HG02759 (cell line): ENCODE measurements around the gene LCTL.

ENCODE experiments used
- ATAC-seq: cut with Tn5 transposase; IDR thresholded peaks from one replicate; pipeline ENCODE4 v1.9.1; 2021; ENCODE audit warnings: mild to moderate bottlenecking, moderate library complexity; ENCODE audit not compliant: unreplicated experiment

Gene LCTL

GRCh38 chr15:66565741-66566144 lies at the start of gene LCTL:
TSS of gene LCTL (minus strand) at chr15:66565998. CDS start at chr15:66565365, 633 bp downstream.
- no peak for ATAC-seq

DNA sequence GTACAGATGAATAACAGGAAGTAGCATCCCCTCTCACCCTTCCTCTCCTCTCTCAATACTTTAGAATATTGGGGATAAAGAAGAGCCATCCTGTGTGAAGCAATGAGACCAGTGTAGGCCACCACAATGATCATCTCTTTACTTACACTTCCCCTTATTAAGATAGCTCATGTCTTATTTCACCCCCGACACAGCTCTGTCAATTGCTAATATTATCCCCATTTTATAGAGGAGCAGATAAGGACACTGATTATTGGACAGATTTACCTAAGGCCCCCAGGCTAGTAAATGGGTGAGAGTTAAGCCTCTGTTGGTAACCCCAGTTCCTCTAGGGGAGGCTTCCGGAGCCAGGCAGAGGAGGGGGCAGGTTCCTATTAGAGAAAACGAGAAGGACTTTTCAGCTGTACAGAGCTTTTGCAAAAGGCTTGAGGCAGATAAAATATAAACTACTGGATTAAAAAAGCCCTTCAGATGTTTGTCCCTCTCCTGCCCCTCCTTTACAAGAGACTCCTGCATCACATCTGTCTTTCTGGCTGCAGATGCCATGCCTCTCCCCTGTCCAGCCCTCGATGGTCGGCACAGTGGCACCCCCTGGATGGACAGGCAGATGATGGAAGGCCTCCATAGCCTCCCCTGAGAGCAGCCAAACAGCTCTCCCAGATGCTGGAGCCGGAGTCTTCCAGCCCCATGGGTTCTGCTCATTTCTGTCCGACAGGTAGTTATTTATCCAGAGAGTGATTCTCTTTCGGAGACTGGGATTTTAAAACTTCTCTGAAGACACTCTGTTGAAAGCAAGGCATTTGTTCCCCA lies 49.4 kb upstream of the LCTL start:
- ATAC-seq = no peak

DNA sequence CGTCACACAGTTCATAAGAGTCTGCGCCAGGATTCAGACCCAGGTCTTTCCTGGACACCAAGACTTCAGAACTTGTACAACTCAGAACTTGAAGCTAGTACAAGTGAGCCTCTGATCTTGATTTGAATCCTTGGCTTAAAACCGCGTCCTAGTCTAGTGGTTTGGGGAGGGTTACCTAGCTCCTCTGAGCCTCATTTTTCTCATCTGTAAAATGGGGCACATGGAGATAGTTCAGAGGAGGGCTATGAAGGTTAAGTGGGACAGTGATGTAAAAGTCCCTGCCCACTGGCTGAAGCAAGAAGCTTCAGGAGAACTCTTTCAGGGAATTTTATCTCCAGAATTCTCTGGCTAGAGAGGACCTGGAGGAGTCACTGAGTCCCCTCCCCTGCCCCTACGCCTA lies 48.7 kb upstream of the LCTL start:
- no peak for ATAC-seq

- no peak for ATAC-seq
These were observed 47.9 kb upstream of the LCTL start for GRCh38 chr15:66613743-66614142.

- ATAC-seq = no peak
These were observed 45.7 kb upstream of the LCTL start for GRCh38 chr15:66611257-66612053.

DNA sequence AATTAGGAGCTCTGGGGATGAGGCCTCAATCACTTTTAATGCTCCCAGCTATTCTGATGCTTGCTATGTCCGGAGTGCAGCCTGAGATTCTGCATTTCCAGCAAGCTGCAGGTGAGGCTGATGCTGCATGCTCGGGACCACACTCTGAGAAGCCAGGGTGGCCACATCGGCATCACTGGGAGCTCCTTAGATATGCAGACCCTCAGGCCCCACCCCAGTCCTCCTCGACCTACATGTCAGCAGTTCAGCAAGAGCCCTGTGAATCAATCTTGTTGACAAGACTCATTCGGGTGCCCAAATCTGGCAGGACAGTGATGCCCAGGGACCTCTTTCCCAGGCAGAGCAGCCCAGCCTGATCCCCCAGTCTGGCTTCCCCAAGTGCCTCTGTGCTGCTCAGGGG lies 44.1 kb upstream of the LCTL start:
- no peak for ATAC-seq

- ATAC-seq = no peak
These were observed 43.1 kb upstream of the LCTL start for GRCh38 chr15:66608881-66609280.

- ATAC-seq = no peak
These were observed 42.4 kb upstream of the LCTL start for GRCh38 chr15:66608159-66608558.

DNA sequence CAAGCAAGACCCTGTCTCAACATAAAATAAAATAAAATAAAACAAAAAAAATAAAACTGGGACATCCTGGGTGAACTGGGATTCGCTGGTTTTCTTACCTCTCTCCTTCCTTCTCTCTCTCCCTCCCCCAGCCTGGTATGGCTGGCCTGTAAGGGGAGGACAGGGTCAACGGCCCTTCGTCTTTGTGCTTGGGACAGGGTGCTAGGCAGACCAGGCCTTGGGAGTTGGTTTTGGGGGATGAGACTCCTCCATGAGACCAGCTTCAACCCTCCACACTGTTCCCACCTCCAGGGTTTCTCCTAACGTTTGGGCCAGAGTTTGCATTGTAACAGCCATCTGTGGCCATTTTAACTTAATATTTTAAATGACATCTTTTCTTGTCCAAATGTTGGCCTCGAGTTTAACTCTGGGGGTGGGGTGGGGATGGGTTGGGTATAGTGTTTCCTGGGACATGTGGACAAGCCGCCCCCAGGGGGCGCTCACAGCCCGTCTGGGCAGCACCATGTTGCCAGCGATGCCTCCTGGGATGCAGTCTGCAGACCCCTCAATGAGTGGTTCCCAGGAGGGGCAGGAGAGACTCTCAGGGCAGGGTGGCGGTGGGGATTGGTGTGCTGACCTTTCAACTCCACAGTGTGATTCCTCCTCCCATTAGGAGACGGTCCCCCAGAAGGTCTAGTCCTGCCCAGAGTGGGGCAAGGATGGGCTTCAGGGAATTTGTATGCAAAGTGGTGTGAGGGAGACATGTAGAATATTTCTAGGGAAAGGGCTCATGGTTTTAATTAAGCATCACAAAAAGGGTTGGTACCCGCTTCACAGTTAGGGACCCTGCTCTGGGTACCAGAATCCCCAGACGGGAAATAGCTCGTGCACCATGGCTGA lies 37.7 kb upstream of the LCTL start:
- no peak for ATAC-seq

DNA sequence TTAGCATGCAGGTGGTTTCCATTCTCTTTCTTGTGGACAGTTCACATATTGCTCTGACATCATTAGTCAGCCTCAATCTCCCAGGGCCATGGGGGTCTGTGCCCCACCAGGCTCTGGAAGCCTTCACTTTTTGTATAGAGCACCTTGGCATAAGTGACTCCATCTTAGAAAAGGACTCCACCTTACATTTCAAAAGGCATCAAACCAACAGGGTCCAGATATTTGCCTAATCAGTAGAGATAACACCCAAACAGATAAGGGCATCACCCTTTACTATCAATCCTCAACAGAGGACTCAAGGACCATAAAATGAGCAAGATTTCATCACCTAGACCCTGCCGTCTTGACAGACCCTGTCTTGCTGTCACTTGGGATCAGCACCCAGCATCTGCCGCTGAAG lies 35.7 kb upstream of the LCTL start:
- ATAC-seq = no peak

GRCh38 chr15:66600240-66600627 lies 34.4 kb upstream of the LCTL start:
- no peak for ATAC-seq

GRCh38 chr15:66599536-66600239 lies 33.9 kb upstream of the LCTL start:
- no peak for ATAC-seq

GRCh38 chr15:66598095-66598815 lies 32.5 kb upstream of the LCTL start:
- no peak for ATAC-seq

GRCh38 chr15:66595931-66596545 lies 30.2 kb upstream of the LCTL start:
- no peak for ATAC-seq

GRCh38 chr15:66595332-66595731 lies 29.5 kb upstream of the LCTL start:
- no peak for ATAC-seq

DNA sequence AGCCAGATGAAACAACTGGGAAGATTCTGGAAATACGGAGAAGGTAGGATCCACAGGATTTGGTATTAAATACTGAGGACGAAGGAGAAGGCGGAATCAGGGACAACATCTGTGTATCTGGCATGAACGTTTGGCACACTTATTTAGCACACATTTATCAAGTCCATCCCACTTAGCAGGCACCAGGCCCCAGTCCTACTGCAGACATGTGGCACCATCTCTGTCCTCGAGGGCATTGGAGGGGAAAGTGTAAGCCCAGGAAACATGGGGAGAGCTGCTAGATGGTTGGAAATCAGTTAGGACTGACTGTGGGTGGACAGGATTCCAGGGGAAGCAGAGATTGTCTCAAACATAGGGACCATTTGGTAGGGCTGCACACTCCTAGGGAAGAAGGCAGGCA lies 29.0 kb upstream of the LCTL start:
- ATAC-seq = no peak

- no peak for ATAC-seq
These were observed 28.5 kb upstream of the LCTL start for GRCh38 chr15:66594344-66594743.

DNA sequence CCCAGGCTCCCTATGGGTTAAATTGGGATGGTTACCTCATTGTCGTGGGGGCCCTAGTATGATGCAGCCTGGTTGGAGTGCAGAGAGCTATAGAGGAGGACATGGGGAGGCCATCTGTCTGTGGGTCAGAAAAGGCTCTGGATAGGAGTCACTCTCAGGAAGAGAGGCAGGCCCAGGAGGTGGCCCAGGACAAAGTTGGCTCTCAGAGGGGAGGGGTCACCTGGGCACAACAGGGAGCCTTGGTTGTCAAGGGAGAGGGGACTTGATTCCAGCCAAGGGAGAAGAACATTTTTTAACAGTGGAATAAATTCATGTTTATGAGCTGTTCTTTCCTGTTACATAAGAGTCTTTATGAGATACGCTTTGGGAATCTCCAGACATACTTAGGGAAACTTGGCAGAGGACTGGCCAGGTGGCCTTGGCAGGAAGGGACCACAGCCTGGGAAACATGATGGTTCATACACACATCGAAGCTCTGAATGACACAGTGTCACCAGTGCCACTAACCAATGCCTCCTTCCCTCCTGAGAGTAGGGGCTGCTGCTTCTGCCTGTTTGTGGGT lies 27.5 kb upstream of the LCTL start:
- ATAC-seq = no peak

GRCh38 chr15:66592505-66593218 lies 26.9 kb upstream of the LCTL start:
- ATAC-seq = no peak
